Nephron (organoid): ENCODE results near the gene P2RX1.

ENCODE experiments used
- H3K27ac Mint-ChIP-seq, 3 experiments: 2 replicates each; pipeline ENCODE4 v1.8.0; 2020; ENCODE audit warnings: mixed read lengths in 3 of 3, mild to moderate bottlenecking in 2 of 3, moderate library complexity in 1 of 3
- H3K27me3 Mint-ChIP-seq: 2 replicates; pipeline ENCODE4 v1.8.0; 2021; ENCODE audit warnings: low read depth, mild to moderate bottlenecking, moderate library complexity, mixed read lengths
- H3K36me3 Mint-ChIP-seq: 2 replicates; pipeline ENCODE4 v1.8.0; 2020; ENCODE audit warnings: low read depth, mixed read lengths
- H3K4me1 Mint-ChIP-seq: 2 replicates; pipeline ENCODE4 v1.8.0; 2020; ENCODE audit warnings: mixed read lengths
- H3K4me3 Mint-ChIP-seq, 3 experiments: 2 replicates each; pipeline ENCODE4 v1.8.0; 2020; ENCODE audit warnings: mild to moderate bottlenecking in 3 of 3, mixed read lengths in 3 of 3, moderate library complexity in 2 of 3
- H3K9me3 Mint-ChIP-seq: 2 replicates; pipeline ENCODE4 v1.8.0; 2020; ENCODE audit warnings: mixed read lengths
- CTCF ChIP-seq, 3 experiments: fragments of 200-600 bp; sonication (generic); IDR thresholded peaks; one replicate each; pipeline ENCODE4 v1.5.0; 2021; ENCODE audit warnings: antibody characterized with exemption in 3 of 3; ENCODE audit not compliant: unreplicated experiment in 3 of 3

P2RX1 gene

DNA sequence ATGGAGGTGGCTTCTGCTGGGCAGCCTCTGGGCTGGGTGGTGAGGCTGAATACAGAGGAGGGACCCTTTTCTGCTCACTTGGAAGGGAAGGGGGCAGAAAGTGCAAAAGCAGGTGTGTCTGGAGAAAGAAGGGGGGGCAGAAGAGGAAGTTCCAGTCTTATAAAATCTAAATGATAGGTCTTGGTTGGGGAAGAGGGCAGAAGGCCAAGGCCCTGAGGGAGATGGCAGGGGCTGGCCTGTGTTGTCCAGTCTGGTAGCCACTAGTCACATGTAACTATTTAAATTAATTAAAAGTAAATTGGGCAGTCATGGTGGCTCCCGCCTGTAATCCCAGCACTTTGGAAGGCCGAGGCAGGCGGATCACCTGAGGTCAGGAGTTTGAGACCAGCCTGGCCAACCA lies 20.9 kb downstream of the P2RX1 start:
- H3K27me3 Mint-ChIP-seq, result peaks cover 7% of the 10 kb centered on the region
- H3K9me3 Mint-ChIP-seq, result no peaks in the 10 kb centered on the region
- TF ChIP-seq CTCF (IDR thresholded peaks at IDR 0.05; ENCODE audit: unreplicated experiment in 3 of 3), result no peak
- peak overlapping the region in 1 of 3 experiments; percentile 1 for H3K4me3 Mint-ChIP-seq
- H3K4me1 Mint-ChIP-seq, result peaks cover 43% of the 10 kb centered on the region
- peak overlapping the region; percentile 31 to 79 (median 61) for H3K27ac Mint-ChIP-seq
- H3K36me3 Mint-ChIP-seq, result no peaks in the 10 kb centered on the region

- H3K4me1 Mint-ChIP-seq, result peaks cover 46% of the 10 kb centered on the region
- H3K27ac Mint-ChIP-seq, result peak overlapping the region; percentile 31 to 79 (median 61)
- no peaks in the 10 kb centered on the region for H3K36me3 Mint-ChIP-seq
- peaks cover 7% of the 10 kb centered on the region for H3K27me3 Mint-ChIP-seq
- no peak for TF ChIP-seq CTCF (IDR thresholded peaks at IDR 0.05; ENCODE audit: unreplicated experiment in 3 of 3)
- peak overlapping the region in 2 of 3 experiments; percentile 1 to 87 for H3K4me3 Mint-ChIP-seq
- H3K9me3 Mint-ChIP-seq, result no peaks in the 10 kb centered on the region
These were observed 21.3 kb downstream of the P2RX1 start for GRCh38 chr17:3894911-3895343.

DNA sequence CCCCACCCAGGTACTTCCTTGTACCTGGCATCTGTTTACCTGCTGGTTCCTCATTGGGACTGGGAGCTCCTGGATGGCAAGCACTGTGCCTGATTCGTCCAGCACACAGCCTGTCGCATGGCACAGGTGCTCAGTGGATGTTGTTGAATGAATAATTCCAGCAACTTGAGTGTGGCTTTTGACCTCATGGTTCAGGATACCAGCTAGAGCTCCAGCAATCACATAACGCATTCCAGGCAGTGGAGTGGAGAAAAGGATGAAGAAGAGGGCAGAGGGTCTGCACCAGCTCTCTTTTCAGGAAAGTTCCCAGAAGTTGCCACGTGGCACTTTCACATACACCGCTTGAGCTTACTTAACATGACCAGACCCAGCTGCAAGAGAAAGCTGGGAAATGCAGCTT lies 22.1 kb downstream of the P2RX1 start:
- no peaks in the 10 kb centered on the region for H3K9me3 Mint-ChIP-seq
- H3K27me3 Mint-ChIP-seq, result peaks cover 7% of the 10 kb centered on the region
- peak overlapping the region in 2 of 3 experiments; percentile 39 to 45 for H3K27ac Mint-ChIP-seq
- H3K4me3 Mint-ChIP-seq, result peak overlapping the region; percentile 82 to 87 (median 83)
- no peak for TF ChIP-seq CTCF (IDR thresholded peaks at IDR 0.05; ENCODE audit: unreplicated experiment in 3 of 3)
- H3K4me1 Mint-ChIP-seq, result peaks cover 48% of the 10 kb centered on the region
- H3K36me3 Mint-ChIP-seq, result no peaks in the 10 kb centered on the region

- peak overlapping the region; percentile 82 to 87 (median 83) for H3K4me3 Mint-ChIP-seq
- no peaks in the 10 kb centered on the region for H3K9me3 Mint-ChIP-seq
- TF ChIP-seq CTCF (IDR thresholded peaks at IDR 0.05; ENCODE audit: unreplicated experiment in 3 of 3), result no peak
- peaks cover 53% of the 10 kb centered on the region for H3K4me1 Mint-ChIP-seq
- H3K27me3 Mint-ChIP-seq, result peaks cover 7% of the 10 kb centered on the region
- H3K27ac Mint-ChIP-seq, result peak overlapping the region; percentile 45 to 87 (median 75)
- H3K36me3 Mint-ChIP-seq, result no peaks in the 10 kb centered on the region
These were observed 22.5 kb downstream of the P2RX1 start for GRCh38 chr17:3893720-3894116.

GRCh38 chr17:3893003-3893719 lies 23.1 kb downstream of the P2RX1 start, which contains the start of gene CAMKK1:
TSS of gene CAMKK1 (minus strand) at chr17:3893053. CDS start at chr17:3885687, 7,366 bp downstream.
- peaks cover 7% of the 10 kb centered on the region for H3K27me3 Mint-ChIP-seq
- H3K27ac Mint-ChIP-seq, result peak within 1 kb of the TSS; percentile 45 to 87 (median 75)
- H3K36me3 Mint-ChIP-seq, result no peaks in the 10 kb centered on the region
- H3K9me3 Mint-ChIP-seq, result no peaks in the 10 kb centered on the region
- no peak for TF ChIP-seq CTCF (IDR thresholded peaks at IDR 0.05; ENCODE audit: unreplicated experiment in 3 of 3)
- H3K4me3 Mint-ChIP-seq, result peak within 1 kb of the TSS; percentile 82 to 87 (median 83)
- H3K4me1 Mint-ChIP-seq, result peaks cover 59% of the 10 kb centered on the region
